Stimulated activated CD8-positive, alpha-beta memory T cell treated with anti-CD3 and anti-CD28 coated beads, Interleukin-15, amount 100 ng/mL, for 1 hour (primary cell): Measurements from ENCODE around the gene SLC16A4.
"Not testable (repeated sequence)": the region's sequence is repeated elsewhere in the genome, so short reads cannot be mapped to it uniquely, and the experiment has no call there.

Experiments
- DNase-seq: peaks from one replicate; pipeline ENCODE4 v3.0.0-alpha.2; 2020; ENCODE audit warnings: low read depth

SLC16A4 gene

GRCh38 chr1:110390692-110391245, at the start of gene SLC16A4:
Gene SLC16A4 (minus strand): TSS chr1:110391026. CDS start chr1:110389323, 1,703 bp downstream.
- DNase-seq, result no peak

GRCh38 chr1:110439873-110440272, 49.0 kb upstream of the SLC16A4 start:
- DNase-seq, result not testable (repeated sequence)

GRCh38 chr1:110438893-110439292, 48.1 kb upstream of the SLC16A4 start:
- DNase-seq, result no peak

- not testable (repeated sequence) for DNase-seq
Observed at GRCh38 chr1:110437645-110438299, 46.9 kb upstream of the SLC16A4 start.

- DNase-seq, result no peak
Observed at GRCh38 chr1:110436635-110437034, 45.8 kb upstream of the SLC16A4 start.

DNA sequence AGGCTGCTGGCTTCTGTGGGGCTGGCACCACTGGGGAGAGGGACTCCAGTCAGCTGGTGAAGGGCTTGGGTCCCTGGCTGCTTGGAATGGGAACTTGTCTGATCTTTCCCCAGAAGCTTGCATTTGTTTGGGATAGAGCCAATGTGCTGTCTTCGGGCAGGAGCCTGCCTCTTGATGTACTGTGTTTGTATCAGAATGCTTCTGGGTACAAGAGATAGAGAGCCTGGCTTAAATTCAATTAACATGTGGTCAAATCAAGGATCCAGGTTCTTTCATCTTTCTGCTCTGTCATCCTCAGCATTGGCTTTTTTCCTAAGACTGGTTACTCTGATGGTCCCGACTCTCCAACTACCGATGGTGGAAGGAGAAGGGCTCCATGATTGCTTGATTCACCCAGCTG, 44.1 kb upstream of the SLC16A4 start:
- DNase-seq, result no peak

GRCh38 chr1:110433803-110434202, 43.0 kb upstream of the SLC16A4 start:
- DNase-seq, result no peak

GRCh38 chr1:110433213-110433612, 42.4 kb upstream of the SLC16A4 start:
- no peak for DNase-seq

DNA sequence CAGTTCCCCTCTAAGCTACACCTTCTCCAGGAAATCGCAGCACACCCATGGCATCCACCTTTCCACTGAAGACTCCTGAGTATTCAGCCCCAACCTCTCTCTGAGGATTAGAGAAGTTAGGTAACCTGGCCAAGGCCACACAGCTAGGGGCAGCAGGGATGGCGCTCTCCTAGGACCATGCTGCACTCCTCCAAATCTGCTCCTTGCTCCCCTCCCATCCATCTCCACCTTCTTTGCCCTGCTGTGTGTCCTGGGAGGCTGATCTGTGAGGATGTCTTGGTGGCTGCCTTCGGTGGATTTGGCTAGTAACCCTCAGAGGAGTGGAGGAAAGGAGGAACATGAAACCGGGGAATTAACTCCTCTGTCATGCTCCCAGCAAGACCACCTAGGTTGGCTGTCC, 40.1 kb upstream of the SLC16A4 start:
- DNase-seq, result no peak

GRCh38 chr1:110430366-110430765, 39.5 kb upstream of the SLC16A4 start:
- DNase-seq, result no peak

GRCh38 chr1:110428946-110429345, 38.1 kb upstream of the SLC16A4 start:
- no peak for DNase-seq

- no peak for DNase-seq
Observed at GRCh38 chr1:110426854-110427253, 36.0 kb upstream of the SLC16A4 start.

DNA sequence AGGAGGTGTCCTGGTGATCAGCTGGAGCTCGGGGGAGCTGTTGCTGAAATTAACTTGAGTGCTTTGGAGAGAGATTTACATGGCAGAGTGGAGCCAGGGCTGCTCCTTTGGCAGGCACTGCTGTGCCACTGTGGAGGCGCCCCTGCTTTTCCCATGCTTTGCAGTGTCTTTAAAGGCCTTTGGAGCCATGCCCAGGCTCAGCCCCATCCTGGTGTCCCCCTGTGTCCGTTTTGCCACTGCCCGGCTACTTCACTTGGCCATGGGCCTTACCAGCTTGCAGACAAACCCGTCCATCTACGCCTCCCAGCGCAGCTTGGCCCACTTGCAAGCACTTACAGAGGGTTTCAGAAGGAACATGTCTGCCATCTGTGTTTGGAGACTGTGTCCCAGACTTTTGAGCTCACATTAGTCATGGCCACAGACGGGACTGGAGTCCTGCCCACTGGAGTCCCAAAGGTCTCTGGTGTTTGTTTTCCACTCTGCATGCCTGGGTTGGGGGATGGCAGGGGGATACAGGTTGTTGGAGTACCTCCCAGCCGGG, 34.9 kb upstream of the SLC16A4 start:
- no peak for DNase-seq

- DNase-seq, result no peak
Observed at GRCh38 chr1:110424699-110425611, 34.1 kb upstream of the SLC16A4 start.

- no peak for DNase-seq
Observed at GRCh38 chr1:110420874-110421793, 30.3 kb upstream of the SLC16A4 start.

GRCh38 chr1:110420023-110420662, 29.3 kb upstream of the SLC16A4 start:
- DNase-seq, result no peak

- no peak for DNase-seq
Observed at GRCh38 chr1:110418729-110419128, 27.9 kb upstream of the SLC16A4 start.

DNA sequence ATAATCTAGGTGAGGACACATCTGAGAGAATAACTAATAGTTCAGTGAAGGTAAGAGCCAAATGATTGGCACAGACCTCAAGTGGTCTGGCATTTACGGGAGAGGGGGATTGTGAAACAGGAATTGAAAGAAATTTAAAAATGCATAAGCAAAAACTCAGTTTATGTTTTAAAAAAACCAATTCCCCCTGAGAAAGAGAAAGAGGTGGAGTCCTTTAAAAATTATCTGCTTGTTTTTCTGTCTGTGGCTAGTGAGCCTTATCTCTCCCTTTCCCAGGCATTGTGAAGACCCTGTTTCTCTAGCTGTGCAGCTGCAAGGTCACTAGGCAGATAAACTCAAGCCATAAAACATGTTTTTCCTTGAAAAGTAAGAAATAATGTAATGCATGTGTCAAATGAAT, 22.2 kb upstream of the SLC16A4 start:
- DNase-seq, result not testable (repeated sequence)

DNA sequence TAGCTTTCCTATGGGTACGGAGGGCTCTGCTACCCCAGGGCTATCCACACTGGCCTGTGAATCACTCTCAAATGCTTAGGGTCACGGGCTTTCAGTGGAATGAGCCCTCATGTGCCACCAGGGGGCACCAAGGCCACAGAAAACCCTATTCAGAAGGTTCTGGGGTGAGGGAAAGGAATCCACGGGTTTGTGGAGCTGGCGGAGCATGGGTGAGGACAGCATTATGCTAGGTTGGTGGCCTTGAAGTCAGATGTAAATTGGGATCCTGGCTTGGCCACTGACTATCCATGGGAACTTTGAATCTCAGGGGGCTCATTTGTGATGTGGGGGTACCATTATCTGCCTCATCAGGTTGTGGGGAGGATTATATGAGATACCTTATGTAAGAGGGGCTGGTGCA, 21.8 kb upstream of the SLC16A4 start:
- peak; percentile 45 for DNase-seq

GRCh38 chr1:110411173-110411735, 20.4 kb upstream of the SLC16A4 start:
- no peak for DNase-seq

DNA sequence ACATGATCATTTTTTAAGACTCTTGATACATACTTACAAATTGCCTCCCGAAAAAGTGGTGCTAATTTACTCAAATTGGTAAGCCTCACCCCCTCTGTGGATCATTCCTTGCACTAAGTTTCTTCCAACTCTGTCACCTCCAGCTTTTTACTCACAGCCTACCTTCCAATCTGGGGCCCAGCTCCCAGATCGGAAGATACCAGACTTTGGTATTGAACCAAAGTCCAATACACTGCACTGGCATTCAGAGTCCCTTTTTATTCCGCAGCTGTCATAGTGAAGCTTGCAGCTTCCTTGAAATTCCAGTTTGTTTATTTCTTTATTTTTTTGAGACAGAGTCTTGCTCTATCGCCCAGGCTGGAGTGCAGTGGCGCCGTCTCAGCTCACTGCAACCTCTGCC, 18.5 kb upstream of the SLC16A4 start:
- DNase-seq, result no peak
